Fibroblast of villous mesenchyme (primary cell): ENCODE data around the gene ATP6V1A. TPM values are rescaled to one million over a fixed set of nuclear protein-coding genes. Genes with fewer than 3 reads are reported as not detected.
"Not testable (repeated sequence)": the region's sequence is repeated elsewhere in the genome, so short reads cannot be mapped to it uniquely, and the experiment has no call there.

ENCODE experiments used
- DNase-seq: peaks from one replicate; pipeline ENCODE4 v3.0.0-alpha.2; 2010; ENCODE audit warnings: low read depth
- H3K4me3 ChIP-seq: 2 replicates; pipeline ENCODE4 v1.5.1; 2011; ENCODE audit warnings: low read depth, mild to moderate bottlenecking, low read length
- total RNA-seq: library from RNA; depleted of rRNA; stranded (reverse); fragments of >200 nt; gene quantifications from 2 replicates; pipeline ENCODE4 v1.2.3, GENCODE V29; 2012
- TF ChIP-seq, protein P1 (sequence below): IDR thresholded peaks from 2 replicates; pipeline ENCODE4 v1.5.1; 2012; ENCODE audit warnings: low read depth, mild to moderate bottlenecking, low read length; ENCODE audit not compliant: insufficient read depth

Gene ATP6V1A
- total RNA-seq, 1 donor: 117 TPM

DNA sequence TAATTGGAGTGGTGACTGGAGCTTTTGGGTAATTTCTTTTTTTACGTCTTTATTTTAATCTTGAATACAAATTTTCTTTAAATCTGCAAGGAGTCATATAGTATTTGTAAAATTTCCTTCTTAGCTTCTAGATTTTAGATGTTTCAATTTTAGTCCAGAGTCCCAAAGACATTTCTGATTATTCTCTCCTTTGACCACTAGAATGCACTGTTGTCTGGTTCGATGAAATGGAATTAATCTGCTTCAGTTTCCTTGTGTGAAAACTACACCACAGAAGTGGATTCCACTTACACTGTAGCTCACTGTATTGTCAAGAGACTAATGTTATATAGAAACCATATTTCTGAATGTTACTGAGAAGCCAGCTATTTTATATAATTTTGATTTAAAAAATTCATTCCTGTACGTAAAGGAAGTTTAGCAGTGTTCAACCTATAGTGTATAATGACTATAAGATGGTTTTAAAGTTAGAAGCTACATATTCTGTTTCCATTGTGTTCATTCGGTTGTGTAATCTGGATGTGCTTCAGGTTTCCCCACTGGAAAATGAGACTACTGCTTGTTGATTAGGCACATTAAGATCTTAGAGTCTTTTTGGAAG lies 97.9 kb downstream of the ATP6V1A start:
- no peak overlapping the region for H3K4me3 ChIP-seq
- DNase-seq: peak; percentile 34
- TF ChIP-seq, protein P1, sequence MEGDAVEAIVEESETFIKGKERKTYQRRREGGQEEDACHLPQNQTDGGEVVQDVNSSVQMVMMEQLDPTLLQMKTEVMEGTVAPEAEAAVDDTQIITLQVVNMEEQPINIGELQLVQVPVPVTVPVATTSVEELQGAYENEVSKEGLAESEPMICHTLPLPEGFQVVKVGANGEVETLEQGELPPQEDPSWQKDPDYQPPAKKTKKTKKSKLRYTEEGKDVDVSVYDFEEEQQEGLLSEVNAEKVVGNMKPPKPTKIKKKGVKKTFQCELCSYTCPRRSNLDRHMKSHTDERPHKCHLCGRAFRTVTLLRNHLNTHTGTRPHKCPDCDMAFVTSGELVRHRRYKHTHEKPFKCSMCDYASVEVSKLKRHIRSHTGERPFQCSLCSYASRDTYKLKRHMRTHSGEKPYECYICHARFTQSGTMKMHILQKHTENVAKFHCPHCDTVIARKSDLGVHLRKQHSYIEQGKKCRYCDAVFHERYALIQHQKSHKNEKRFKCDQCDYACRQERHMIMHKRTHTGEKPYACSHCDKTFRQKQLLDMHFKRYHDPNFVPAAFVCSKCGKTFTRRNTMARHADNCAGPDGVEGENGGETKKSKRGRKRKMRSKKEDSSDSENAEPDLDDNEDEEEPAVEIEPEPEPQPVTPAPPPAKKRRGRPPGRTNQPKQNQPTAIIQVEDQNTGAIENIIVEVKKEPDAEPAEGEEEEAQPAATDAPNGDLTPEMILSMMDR: peak; percentile 57

- DNase-seq: no peak
- TF ChIP-seq, protein P1: no peak
- H3K4me3 ChIP-seq: no peak overlapping the region
Measured at GRCh38 chr3:113847247-113847646, 100.4 kb downstream of the ATP6V1A start.

GRCh38 chr3:113847664-113848461 lies 101.0 kb downstream of the ATP6V1A start:
- DNase-seq: peak; percentile 11
- no peak overlapping the region for H3K4me3 ChIP-seq
- TF ChIP-seq, protein P1: no peak

GRCh38 chr3:113849071-113849470 lies 102.2 kb downstream of the ATP6V1A start:
- not testable (repeated sequence) for H3K4me3 ChIP-seq, DNase-seq

DNA sequence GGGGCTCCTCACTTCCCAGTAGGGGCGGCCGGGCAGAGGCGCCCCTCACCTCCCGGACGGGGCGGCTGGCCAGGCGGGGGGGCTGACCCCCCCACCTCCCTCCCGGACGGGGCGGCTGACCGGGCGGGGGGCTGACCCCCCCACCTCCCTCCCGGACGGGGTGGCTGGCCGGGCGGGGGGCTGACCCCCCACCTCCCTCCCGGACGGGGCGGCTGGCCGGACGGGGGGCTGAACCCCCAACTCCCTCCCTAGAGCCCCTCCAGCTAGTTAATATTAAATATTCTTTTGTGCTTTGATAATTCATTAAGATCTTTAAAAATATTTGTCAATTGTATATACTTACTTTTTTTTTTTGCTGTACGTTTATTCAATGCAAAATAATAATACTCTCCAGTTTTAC lies 103.0 kb downstream of the ATP6V1A start:
- not testable (repeated sequence) for DNase-seq, H3K4me3 ChIP-seq

DNA sequence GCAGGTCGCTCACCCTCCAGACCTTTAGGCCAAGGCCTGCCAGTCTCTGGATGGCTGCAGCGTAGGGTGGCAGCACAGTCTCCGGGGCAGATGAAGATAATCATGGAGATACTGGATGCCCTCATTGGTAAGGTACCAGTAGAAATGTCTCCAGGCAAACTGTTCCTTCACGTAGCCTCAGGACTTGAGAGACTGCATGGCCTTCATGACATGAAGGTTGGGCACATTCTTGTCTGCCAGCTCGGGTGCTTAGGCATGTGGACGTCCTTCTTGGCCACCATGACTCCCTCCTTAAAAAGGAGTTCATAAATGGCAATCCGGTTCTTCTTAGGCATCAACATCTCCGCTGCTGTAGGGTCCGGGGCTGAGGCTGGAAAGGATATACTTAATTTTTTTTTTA lies 103.6 kb downstream of the ATP6V1A start:
- not testable (repeated sequence) for DNase-seq, H3K4me3 ChIP-seq

DNA sequence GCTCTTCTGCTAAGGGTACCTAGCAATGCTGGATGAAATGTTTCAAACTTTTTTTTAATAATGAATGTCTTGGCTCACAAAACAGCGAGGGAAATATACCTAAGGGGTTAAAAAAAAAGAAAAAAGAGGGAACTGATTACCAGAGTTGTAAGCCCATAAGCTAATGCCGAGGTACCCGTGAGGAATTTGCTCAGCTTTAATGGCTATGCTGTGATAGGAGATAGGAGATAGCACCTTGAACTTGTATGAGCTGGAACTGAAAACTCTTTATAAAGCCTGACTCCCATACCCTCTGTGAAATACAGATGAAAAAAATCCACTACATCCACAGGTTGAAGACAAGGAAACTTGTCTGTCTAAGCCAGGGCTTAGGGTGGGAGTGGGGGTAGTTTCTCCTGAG lies 105.7 kb downstream of the ATP6V1A start:
- TF ChIP-seq, protein P1: no peak
- no peak overlapping the region for H3K4me3 ChIP-seq
- DNase-seq: no peak

Other genes starting within 250 kb of the ATP6V1A start
- gene SPICE1, start 231.9 kb upstream of the ATP6V1A start, total RNA-seq: 10.3 and 16.8 TPM in 2 replicates
- not detected in 2 replicates for gene SIDT1, start 214.5 kb upstream of the ATP6V1A start, total RNA-seq
- gene USF3, start 50.4 kb upstream of the ATP6V1A start, total RNA-seq: 7.7 and 12.5 TPM in 2 replicates
- gene NAA50, start 786 bp upstream of the ATP6V1A start, total RNA-seq: 140 and 141 TPM in 2 replicates
- 2.2 and 2.3 TPM in 2 replicates for gene GRAMD1C, start 91.8 kb downstream of the ATP6V1A start, total RNA-seq
- 0.32 and 0.43 TPM in 2 replicates for gene ZDHHC23, start 201.0 kb downstream of the ATP6V1A start, total RNA-seq